SK-N-SH (cell line): ENCODE measurements around the gene CD300LG. TPM values are rescaled to one million over a fixed set of nuclear protein-coding genes. Genes with fewer than 3 reads are reported as not detected.

Experiments
- CTCF ChIA-PET: fragments of 300-600, 350-600 bp; formaldehyde crosslinking; extraction: SDS; loops from one replicate; lab custom pipeline; 2021; lab: Yijun Ruan, JAX
- POLR2A ChIA-PET: fragments of 350-600 bp; sonication (Branson Sonifier 250); formaldehyde crosslinking; extraction: SDS; loops from one replicate; lab custom pipeline; 2020; ENCODE audit warnings: antibody characterized with exemption, inconsistent platforms; lab: Yijun Ruan, JAX
- DNase-seq: peaks from one replicate; pipeline ENCODE4 v3.0.0; 2012
- H2AFZ ChIP-seq: fragments of 200-600 bp; sonication (generic); 2 replicates; pipeline ENCODE4 v1.8.1; 2016; ENCODE audit warnings: antibody characterized with exemption, mild to moderate bottlenecking, low read depth
- H3F3A ChIP-seq: fragments of 200-600 bp; sonication (generic); replicated peaks from 2 replicates; pipeline ENCODE3; 2016; ENCODE audit warnings: antibody characterized with exemption, mild to moderate bottlenecking; ENCODE audit not compliant: insufficient read depth
- H3K27ac ChIP-seq, 2 experiments: fragments of 200-500 bp in 1 of 2; fragments of 200-600 bp in 1 of 2; sonication (Bioruptor generic) in 1 of 2; sonication (generic), shearing (Covaris generic) in 1 of 2; 2 replicates each; pipeline versions ENCODE4 v1.5.1 to v1.6.1; 2014 to 2016; ENCODE audit warnings: low read depth in 2 of 2, inconsistent platforms in 1 of 2, low read length in 1 of 2, mild to moderate bottlenecking in 1 of 2, mixed read lengths in 1 of 2
- H3K27me3 ChIP-seq: fragments of 200-600 bp; sonication (generic), shearing (Covaris generic); 2 replicates; pipeline ENCODE4 v1.6.1; 2016; ENCODE audit warnings: mixed run types; ENCODE audit not compliant: insufficient read depth
- H3K36me3 ChIP-seq, 2 experiments: fragments of 200-500 bp in 1 of 2; fragments of 200-600 bp in 1 of 2; sonication (Bioruptor generic) in 1 of 2; sonication (generic) in 1 of 2; replicated peaks in 1 of 2; 2 replicates each; pipeline versions ENCODE3 to v1.5.1; 2014 to 2016; ENCODE audit warnings: low read length in 1 of 2, mild to moderate bottlenecking in 1 of 2; ENCODE audit not compliant: insufficient read depth in 2 of 2, control insufficient read depth in 1 of 2
- H3K4me1 ChIP-seq, 2 experiments: fragments of 200-500 bp in 1 of 2; fragments of 200-600 bp in 1 of 2; sonication (Bioruptor generic) in 1 of 2; sonication (generic), shearing (Covaris generic) in 1 of 2; 2 replicates each; pipeline versions ENCODE4 v1.5.1 to v1.6.1; 2014 to 2016; ENCODE audit warnings: low read depth in 1 of 2, low read length in 1 of 2, mixed run types in 1 of 2; ENCODE audit not compliant: insufficient read depth in 2 of 2, control insufficient read depth in 1 of 2
- H3K4me2 ChIP-seq: fragments of 200-600 bp; sonication (generic), shearing (Covaris generic); 2 replicates; pipeline ENCODE4 v1.6.1; 2017; ENCODE audit warnings: mixed run types
- H3K4me3 ChIP-seq, 2 experiments: fragments of 200-500 bp in 1 of 2; fragments of 200-600 bp in 1 of 2; sonication (Bioruptor generic) in 1 of 2; sonication (generic), shearing (Covaris generic) in 1 of 2; 2 replicates each; pipeline versions ENCODE4 v1.5.1 to v1.8.1; 2014 to 2016; ENCODE audit warnings: low read depth in 2 of 2, inconsistent platforms in 1 of 2, low read length in 1 of 2, mild to moderate bottlenecking in 1 of 2, mixed read lengths in 1 of 2, moderate library complexity in 1 of 2
- H3K79me2 ChIP-seq: fragments of 200-600 bp; sonication (generic); 2 replicates; pipeline ENCODE4 v1.8.1; 2017; ENCODE audit warnings: mild to moderate bottlenecking; ENCODE audit not compliant: insufficient read depth
- H3K9ac ChIP-seq: fragments of 200-600 bp; sonication (generic); 2 replicates; pipeline ENCODE4 v1.6.1; 2017; ENCODE audit warnings: mixed run types
- H3K9me2 ChIP-seq: fragments of 200-600 bp; sonication (generic); 2 replicates; pipeline ENCODE4 v1.6.1; 2017; ENCODE audit warnings: mixed run types
- H3K9me3 ChIP-seq: fragments of 200-600 bp; sonication (generic); 2 replicates; pipeline ENCODE4 v1.6.1; 2017; ENCODE audit warnings: mixed run types, mild to moderate bottlenecking, moderate library complexity
- H4K20me1 ChIP-seq: fragments of 200-600 bp; sonication (generic); 2 replicates; pipeline ENCODE4 v1.6.1; 2017; ENCODE audit warnings: mild to moderate bottlenecking, mixed run types; ENCODE audit not compliant: insufficient read depth
- ELF1 ChIP-seq: IDR thresholded peaks from 2 replicates; pipeline ENCODE4 v1.4.0; 2012
- EP300 ChIP-seq, 2 experiments: IDR thresholded peaks; 2 replicates each; pipeline versions ENCODE4 v1.4.0 to v1.6.1; 2012; ENCODE audit warnings: borderline replicate concordance in 1 of 2, low read depth in 1 of 2, low read length in 1 of 2
- EZH2phosphoT487 ChIP-seq: fragments of 200-600 bp; sonication (generic); IDR thresholded peaks from 2 replicates; pipeline ENCODE4 v1.6.1; 2017; ENCODE audit warnings: low read depth, mixed run types, mild to moderate bottlenecking, antibody characterized with exemption, moderate library complexity, borderline replicate concordance
- FOSL2 ChIP-seq: IDR thresholded peaks from 2 replicates; pipeline ENCODE4 v1.4.0; 2012; ENCODE audit warnings: low read depth, mild to moderate bottlenecking, moderate library complexity, borderline replicate concordance
- FOXJ3 ChIP-seq: sonication (generic); formaldehyde crosslinking; IDR thresholded peaks from 2 replicates; pipeline ENCODE4 v1.5.1; 2020; ENCODE audit warnings: mild to moderate bottlenecking, missing genetic modification reagents
- FOXM1 ChIP-seq: IDR thresholded peaks from 2 replicates; pipeline ENCODE4 v1.4.0; 2012; ENCODE audit warnings: low read depth, mild to moderate bottlenecking
- GATA2 ChIP-seq: sonication (generic); formaldehyde crosslinking; IDR thresholded peaks from 2 replicates; pipeline ENCODE4 v1.5.0; 2020; ENCODE audit warnings: mild to moderate bottlenecking, missing genetic modification reagents
- IRF3 ChIP-seq: fragments of 150-350 bp; IDR thresholded peaks from 2 replicates; pipeline ENCODE4 v1.6.1; 2016; ENCODE audit warnings: mild to moderate bottlenecking, low read depth, low read length
- JUND ChIP-seq: IDR thresholded peaks from 2 replicates; pipeline ENCODE4 v1.4.0; 2012
- MAX ChIP-seq: IDR thresholded peaks from 2 replicates; pipeline ENCODE4 v1.4.0; 2012; ENCODE audit warnings: low read depth
- MEF2A ChIP-seq: IDR thresholded peaks from 2 replicates; pipeline ENCODE4 v1.4.0; 2012; ENCODE audit warnings: low read depth, borderline replicate concordance
- NFIC ChIP-seq: IDR thresholded peaks from 2 replicates; pipeline ENCODE4 v1.4.0; 2012; ENCODE audit warnings: borderline replicate concordance
- NRF1 ChIP-seq: IDR thresholded peaks from 2 replicates; pipeline ENCODE4 v1.6.1; 2012; ENCODE audit warnings: low read depth, mild to moderate bottlenecking, low read length
- RAD21 ChIP-seq: IDR thresholded peaks from 2 replicates; pipeline ENCODE4 v1.6.1; 2012; ENCODE audit warnings: mild to moderate bottlenecking, low read length
- RCOR1 ChIP-seq: fragments of 150-350 bp; IDR thresholded peaks from 2 replicates; pipeline ENCODE4 v1.6.1; 2017; ENCODE audit warnings: antibody characterized with exemption, low read length
- REST ChIP-seq: IDR thresholded peaks from 2 replicates; pipeline ENCODE4 v1.6.1; 2012; ENCODE audit warnings: mild to moderate bottlenecking, low read depth, low read length, moderate library complexity
- RFX5 ChIP-seq: IDR thresholded peaks from 2 replicates; pipeline ENCODE4 v1.6.1; 2012; ENCODE audit warnings: mild to moderate bottlenecking, improper control_type of control experiment, low read length
- SMC3 ChIP-seq: IDR thresholded peaks from 2 replicates; pipeline ENCODE4 v1.6.1; 2012; ENCODE audit warnings: low read depth, low read length, improper control_type of control experiment
- TAF1 ChIP-seq: IDR thresholded peaks from 2 replicates; pipeline ENCODE4 v1.6.1; 2012; ENCODE audit warnings: low read depth, mild to moderate bottlenecking, low read length, moderate library complexity, borderline replicate concordance
- TCF12 ChIP-seq: IDR thresholded peaks from 2 replicates; pipeline ENCODE4 v1.4.0; 2012
- TEAD4 ChIP-seq: IDR thresholded peaks from 2 replicates; pipeline ENCODE4 v1.4.0; 2012; ENCODE audit warnings: mild to moderate bottlenecking, borderline replicate concordance; ENCODE audit not compliant: insufficient read depth
- USF2 ChIP-seq: fragments of 150-350 bp; IDR thresholded peaks from 2 replicates; pipeline ENCODE4 v1.6.1; 2017; ENCODE audit warnings: antibody characterized with exemption, low read length, low read depth, borderline replicate concordance
- YY1 ChIP-seq: IDR thresholded peaks from 2 replicates; pipeline ENCODE4 v1.4.0; 2012; ENCODE audit warnings: low read depth, mild to moderate bottlenecking
- WGBS: methylation state at CpG from one replicate; pipeline ENCODE4 v1.1.6; 2017; ENCODE audit warnings: low lambda C conversion rate; 5-methylcytosine and 5-hydroxymethylcytosine counted together
- polyA plus RNA-seq, 3 experiments: library from polyadenylated mRNA; depleted of rRNA; stranded (reverse); fragments of >200 nt; gene quantifications; 2 replicates each; pipeline ENCODE4 v1.2.3, GENCODE V29; 2012
- TF ChIP-seq, protein P1 (sequence below): IDR thresholded peaks from 2 replicates; pipeline ENCODE4; 2012

Gene CD300LG
- polyA plus RNA-seq, 1 of the 3 experiments (the other 2 are of a cell fraction) = not detected

DNA sequence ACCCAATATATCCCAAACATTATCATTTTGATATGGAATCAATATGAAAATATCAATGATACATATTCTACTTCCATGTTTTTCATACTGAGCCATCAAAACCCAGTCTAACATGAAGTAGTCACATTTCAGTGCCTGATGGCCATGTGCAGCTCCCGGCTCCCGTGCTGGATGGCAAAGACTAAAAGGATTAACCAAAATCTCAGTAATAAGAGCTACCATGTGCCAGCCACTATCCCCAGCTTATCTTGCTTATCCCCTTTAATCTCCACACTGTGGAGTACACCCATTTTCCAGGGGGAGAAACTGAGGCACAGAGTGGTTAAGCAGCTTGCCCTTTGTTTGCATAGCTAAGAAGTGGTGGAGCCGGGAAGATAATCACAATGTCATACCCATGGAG, 9.2 kb downstream of the CD300LG start (continued):
- TF ChIP-seq FOXJ3 (CRISPR knock-in tag) = no peak
- no peak for TF ChIP-seq USF2
- no peak for TF ChIP-seq RFX5
- no peak for TF ChIP-seq JUND
- TF ChIP-seq NRF1 = no peak
- no peak for TF ChIP-seq RCOR1
- no peak for TF ChIP-seq EP300 (IDR thresholded peaks at IDR 0.05; ENCODE audit: borderline replicate concordance in 1 of 2, low read depth in 1 of 2, low read length in 1 of 2)
- TF ChIP-seq GATA2 (CRISPR knock-in tag) = no peak
- no peak for TF ChIP-seq TCF12
- TF ChIP-seq MAX = no peak

- WGBS = 61% methylated on average over 4 of the region's 5 CpGs
- Histone ChIP-seq H3K4me3 (no peak overlapping the region), H3K36me3 (no peaks in the 10 kb centered on the region), H3F3A (no peaks in the 10 kb centered on the region), H3K4me1 (no peaks in the 10 kb centered on the region; a peak in 1 of 4 replicates), H2AFZ (no peak overlapping the region), H3K79me2 (no peaks in the 10 kb centered on the region), H4K20me1 (no peaks in the 10 kb centered on the region), H3K27me3 (peaks cover 32% of the 10 kb centered on the region; the same call in 1 of the 2 replicates), H3K4me2 (no peak overlapping the region), H3K27ac (no peak overlapping the region), H3K9me3 (no peaks in the 10 kb centered on the region), H3K9me2 (no peaks in the 10 kb centered on the region), H3K9ac (no peak overlapping the region)
- no peak for TF ChIP-seq ELF1
- TF ChIP-seq IRF3 = no peak
- TF ChIP-seq, protein P1, sequence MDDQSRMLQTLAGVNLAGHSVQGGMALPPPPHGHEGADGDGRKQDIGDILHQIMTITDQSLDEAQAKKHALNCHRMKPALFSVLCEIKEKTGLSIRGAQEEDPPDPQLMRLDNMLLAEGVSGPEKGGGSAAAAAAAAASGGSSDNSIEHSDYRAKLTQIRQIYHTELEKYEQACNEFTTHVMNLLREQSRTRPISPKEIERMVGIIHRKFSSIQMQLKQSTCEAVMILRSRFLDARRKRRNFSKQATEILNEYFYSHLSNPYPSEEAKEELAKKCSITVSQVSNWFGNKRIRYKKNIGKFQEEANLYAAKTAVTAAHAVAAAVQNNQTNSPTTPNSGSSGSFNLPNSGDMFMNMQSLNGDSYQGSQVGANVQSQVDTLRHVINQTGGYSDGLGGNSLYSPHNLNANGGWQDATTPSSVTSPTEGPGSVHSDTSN = no peak
- TF ChIP-seq TEAD4 = no peak
- TF ChIP-seq FOSL2 = no peak
- TF ChIP-seq FOXM1 = no peak
- no peak for TF ChIP-seq MAX
- no peak for TF ChIP-seq RAD21
- no peak for TF ChIP-seq MEF2A
- no peak for TF ChIP-seq RCOR1
- no peak for TF ChIP-seq EZH2phosphoT487
- TF ChIP-seq REST = no peak
- no peak for TF ChIP-seq SMC3
- no peak for TF ChIP-seq USF2
- TF ChIP-seq TAF1 = no peak
- TF ChIP-seq NFIC = no peak
- TF ChIP-seq FOXJ3 (CRISPR knock-in tag) = no peak
- no peak for TF ChIP-seq YY1
- CTCF ChIA-PET = interaction anchor here (1.2 to 4.6 kb wide), 7 partner anchors 9 to 281 kb away, joined by 3 to 51 read pairs (median 3); partner anchors contain the start of gene CD300LG
- POLR2A ChIA-PET = no interaction called here
- DNase-seq = no peak
Observed at GRCh38 chr17:43857141-43857540, 10.2 kb downstream of the CD300LG start.
